Transverse colon (tissue), 4 donors: ENCODE data around the gene NCKAP5L.

Experiments
- CTCF ChIP-seq, 5 experiments: fragments of 200-600 bp in 3 of 5; fragments of 450-650 bp in 2 of 5; sonication (generic) in 3 of 5; IDR thresholded peaks; 1 replicate in 2 of 5; 2 replicates in 3 of 5; pipeline ENCODE4 v1.5.1; 2016 to 2017; ENCODE audit warnings: antibody characterized with exemption in 5 of 5, inconsistent platforms in 3 of 5, mild to moderate bottlenecking in 2 of 5, moderate library complexity in 1 of 5
- POLR2A ChIP-seq: fragments of 450-650 bp; IDR thresholded peaks from one replicate; pipeline ENCODE4 v1.6.1; 2016; ENCODE audit warnings: antibody characterized with exemption, mild to moderate bottlenecking, moderate library complexity
- POLR2AphosphoS5 ChIP-seq, 3 donors: sonication (generic); formaldehyde crosslinking; IDR thresholded peaks; one replicate each; pipeline ENCODE4 v1.6.1; 2016; ENCODE audit warnings: antibody characterized with exemption in 3 of 3

GRCh38 chr12:49795654-49796105 lies 32.5 kb downstream of the NCKAP5L start:
- TF ChIP-seq CTCF (IDR thresholded peaks at IDR 0.05), result no peak
- no peak for TF ChIP-seq POLR2A
- TF ChIP-seq POLR2AphosphoS5 (IDR thresholded peaks at IDR 0.05), result no peak
